Right lung (tissue), 5 donors: Measurements from ENCODE around the gene CFAP299. TPM values are rescaled to one million over a fixed set of nuclear protein-coding genes. Genes with fewer than 3 reads are reported as not detected.

Experiments used
- DNase-seq, 2 donors: peaks; one replicate each; pipeline ENCODE4 v3.0.0-alpha.2; 2013
- polyA plus RNA-seq, 5 donors: library from polyadenylated mRNA; unstranded; fragments of 120-200 nt; gene quantifications; one replicate each; pipeline versions ENCODE4 v1.2.1 to v1.2.3, GENCODE V29; 2013; ENCODE audit warnings: inconsistent platforms in 1 of 5, low replicate concordance in 1 of 5; ENCODE audit not compliant: insufficient read length in 5 of 5, insufficient read depth in 1 of 5

The CFAP299 gene
- polyA plus RNA-seq, 5 donors = 1.1 to 3.3 (median 2.5) TPM

GRCh38 chr4:80812145-80812544 is 476.6 kb downstream of the CFAP299 start:
- no peak for DNase-seq

GRCh38 chr4:80814266-80814665 is 478.7 kb downstream of the CFAP299 start:
- DNase-seq = no peak

GRCh38 chr4:80831383-80832361 is 496.1 kb downstream of the CFAP299 start:
- no peak for DNase-seq

GRCh38 chr4:80839281-80839680 is 503.8 kb downstream of the CFAP299 start:
- DNase-seq = no peak

- DNase-seq = no peak
Measured at GRCh38 chr4:80839792-80840191, 504.3 kb downstream of the CFAP299 start.

GRCh38 chr4:80840396-80840795 is 504.9 kb downstream of the CFAP299 start:
- no peak for DNase-seq

- no peak for DNase-seq
Measured at GRCh38 chr4:80841587-80842281, 506.2 kb downstream of the CFAP299 start.

GRCh38 chr4:80846210-80846609 is 510.7 kb downstream of the CFAP299 start:
- no peak for DNase-seq

- DNase-seq = no peak
Measured at GRCh38 chr4:80852061-80852460, 516.5 kb downstream of the CFAP299 start.

GRCh38 chr4:80873571-80873970 is 538.0 kb downstream of the CFAP299 start:
- DNase-seq = no peak

GRCh38 chr4:80874979-80875378 is 539.4 kb downstream of the CFAP299 start:
- no peak for DNase-seq

- no peak for DNase-seq
Measured at GRCh38 chr4:80875642-80876041, 540.1 kb downstream of the CFAP299 start.

GRCh38 chr4:80876810-80877209 is 541.3 kb downstream of the CFAP299 start:
- DNase-seq = no peak

- no peak for DNase-seq
Measured at GRCh38 chr4:80878218-80878617, 542.7 kb downstream of the CFAP299 start.

- DNase-seq = no peak
Measured at GRCh38 chr4:80897537-80898303, 562.2 kb downstream of the CFAP299 start.

- DNase-seq = no peak
Measured at GRCh38 chr4:80900908-80901307, 565.4 kb downstream of the CFAP299 start.

- DNase-seq = no peak
Measured at GRCh38 chr4:80903020-80903419, 567.5 kb downstream of the CFAP299 start.

- DNase-seq = no peak
Measured at GRCh38 chr4:80909938-80910337, 574.4 kb downstream of the CFAP299 start.

GRCh38 chr4:80911458-80911857 is 575.9 kb downstream of the CFAP299 start:
- no peak for DNase-seq

GRCh38 chr4:80912350-80912749 is 576.8 kb downstream of the CFAP299 start:
- DNase-seq = no peak

GRCh38 chr4:80913381-80913780 is 577.9 kb downstream of the CFAP299 start:
- no peak for DNase-seq

GRCh38 chr4:80916770-80917169 is 581.2 kb downstream of the CFAP299 start:
- no peak for DNase-seq
